ENCODE data around the gene TRAF2.

DNA sequence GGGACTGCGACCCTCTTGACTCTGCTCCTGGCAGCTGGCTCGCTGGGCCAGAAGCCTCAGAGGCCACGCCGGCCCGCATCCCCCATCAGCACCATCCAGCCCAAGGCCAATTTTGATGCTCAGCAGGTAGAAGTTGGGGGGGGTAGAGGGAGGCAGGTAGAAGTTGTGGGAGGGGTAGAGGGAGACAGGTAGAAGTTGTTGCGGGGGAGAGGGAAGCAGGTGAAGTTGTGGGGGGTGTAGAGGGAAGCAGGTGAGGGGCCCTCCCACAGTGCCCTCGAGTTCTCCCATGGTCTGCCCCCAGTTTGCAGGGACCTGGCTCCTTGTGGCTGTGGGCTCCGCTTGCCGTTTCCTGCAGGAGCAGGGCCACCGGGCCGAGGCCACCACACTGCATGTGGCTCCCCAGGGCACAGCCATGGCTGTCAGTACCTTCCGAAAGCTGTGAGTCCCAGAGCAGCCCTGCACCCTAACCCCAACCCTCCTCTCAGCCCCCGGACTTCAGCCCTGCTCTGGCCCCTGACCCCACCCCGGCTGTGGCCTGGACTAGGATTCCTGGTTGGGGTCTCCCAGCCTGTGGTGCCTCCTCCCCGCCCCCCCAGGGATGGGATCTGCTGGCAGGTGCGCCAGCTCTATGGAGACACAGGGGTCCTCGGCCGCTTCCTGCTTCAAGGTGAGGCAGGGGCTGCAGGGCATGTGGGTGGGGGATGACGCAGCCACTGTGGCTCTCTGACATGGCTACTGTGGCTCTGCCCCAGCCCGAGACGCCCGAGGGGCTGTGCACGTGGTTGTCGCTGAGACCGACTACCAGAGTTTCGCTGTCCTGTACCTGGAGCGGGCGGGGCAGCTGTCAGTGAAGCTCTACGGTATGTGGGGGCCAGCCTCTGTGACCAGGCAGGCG, 59.3 kb downstream of the TRAF2 start:
- TF ChIP-seq POLR2A (IDR thresholded peaks at IDR 0.05; ENCODE audit: low read depth, low read length) (no peak), POLR2AphosphoS5 (IDR thresholded peaks at IDR 0.05; ENCODE audit: low read depth, low read length) (no peak), TAF1 (IDR thresholded peaks at IDR 0.05; ENCODE audit: low read depth, low read length) (no peak)
